HepG2 (cell line): ENCODE measurements around the gene MAP1LC3A.

ENCODE experiments used
- HOXA7 ChIP-seq: sonication (generic); formaldehyde crosslinking; IDR thresholded peaks from 2 replicates; pipeline ENCODE4 v1.8.1; 2022; ENCODE audit warnings: mild to moderate bottlenecking, missing genetic modification reagents, moderate library complexity
- SUZ12 ChIP-seq: fragments of 150-350 bp; IDR thresholded peaks from 2 replicates; pipeline ENCODE4 v1.6.1; 2014; ENCODE audit warnings: low read depth, low read length
- ZNF282 ChIP-seq: fragments of 450-650 bp; IDR thresholded peaks from 2 replicates; pipeline ENCODE4 v1.6.1; 2018; ENCODE audit not compliant: partially characterized antibody
- TF ChIP-seq, protein P1 (sequence below): sonication (generic); formaldehyde crosslinking; IDR thresholded peaks from 2 replicates; pipeline ENCODE4 v1.5.0; 2020; ENCODE audit warnings: mild to moderate bottlenecking, missing genetic modification reagents, moderate library complexity

- no peak for TF ChIP-seq SUZ12
- TF ChIP-seq, protein P1, sequence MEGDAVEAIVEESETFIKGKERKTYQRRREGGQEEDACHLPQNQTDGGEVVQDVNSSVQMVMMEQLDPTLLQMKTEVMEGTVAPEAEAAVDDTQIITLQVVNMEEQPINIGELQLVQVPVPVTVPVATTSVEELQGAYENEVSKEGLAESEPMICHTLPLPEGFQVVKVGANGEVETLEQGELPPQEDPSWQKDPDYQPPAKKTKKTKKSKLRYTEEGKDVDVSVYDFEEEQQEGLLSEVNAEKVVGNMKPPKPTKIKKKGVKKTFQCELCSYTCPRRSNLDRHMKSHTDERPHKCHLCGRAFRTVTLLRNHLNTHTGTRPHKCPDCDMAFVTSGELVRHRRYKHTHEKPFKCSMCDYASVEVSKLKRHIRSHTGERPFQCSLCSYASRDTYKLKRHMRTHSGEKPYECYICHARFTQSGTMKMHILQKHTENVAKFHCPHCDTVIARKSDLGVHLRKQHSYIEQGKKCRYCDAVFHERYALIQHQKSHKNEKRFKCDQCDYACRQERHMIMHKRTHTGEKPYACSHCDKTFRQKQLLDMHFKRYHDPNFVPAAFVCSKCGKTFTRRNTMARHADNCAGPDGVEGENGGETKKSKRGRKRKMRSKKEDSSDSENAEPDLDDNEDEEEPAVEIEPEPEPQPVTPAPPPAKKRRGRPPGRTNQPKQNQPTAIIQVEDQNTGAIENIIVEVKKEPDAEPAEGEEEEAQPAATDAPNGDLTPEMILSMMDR: no peak
- TF ChIP-seq ZNF282: no peak
- no peak for TF ChIP-seq HOXA7 (CRISPR knock-in tag)
Measured at GRCh38 chr20:34552569-34552968, 5.9 kb upstream of the MAP1LC3A start.
